ENCODE results near the gene TMEM176B.

TMEM176B gene

DNA sequence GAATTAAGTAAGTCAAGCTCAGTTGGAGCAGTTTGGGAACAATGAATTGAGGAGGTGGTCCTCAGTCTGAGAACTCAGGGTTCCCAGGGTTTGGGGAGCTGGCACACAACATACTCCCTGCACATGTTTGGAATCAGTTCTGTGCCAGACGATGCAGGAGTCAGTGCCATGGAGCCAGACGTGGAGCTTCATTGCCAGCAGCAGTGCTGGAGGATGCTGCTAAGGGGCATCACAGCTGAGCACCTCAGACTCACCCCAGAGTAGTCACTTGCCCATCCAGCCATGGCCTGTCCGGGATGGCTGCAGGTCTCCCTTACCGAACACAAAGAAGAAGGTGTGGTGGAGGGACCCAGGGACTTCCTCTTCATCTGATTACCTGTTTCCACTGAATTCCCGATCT, 55.1 kb downstream of the TMEM176B start:
- in situ Hi-C loops (cut with MboI; ENCODE audit: low pct_unique_long_range_greater_than_20kb, low sequenced_read_pairs, unreplicated experiment): no loop called here
- TF ChIP-seq, protein P1, sequence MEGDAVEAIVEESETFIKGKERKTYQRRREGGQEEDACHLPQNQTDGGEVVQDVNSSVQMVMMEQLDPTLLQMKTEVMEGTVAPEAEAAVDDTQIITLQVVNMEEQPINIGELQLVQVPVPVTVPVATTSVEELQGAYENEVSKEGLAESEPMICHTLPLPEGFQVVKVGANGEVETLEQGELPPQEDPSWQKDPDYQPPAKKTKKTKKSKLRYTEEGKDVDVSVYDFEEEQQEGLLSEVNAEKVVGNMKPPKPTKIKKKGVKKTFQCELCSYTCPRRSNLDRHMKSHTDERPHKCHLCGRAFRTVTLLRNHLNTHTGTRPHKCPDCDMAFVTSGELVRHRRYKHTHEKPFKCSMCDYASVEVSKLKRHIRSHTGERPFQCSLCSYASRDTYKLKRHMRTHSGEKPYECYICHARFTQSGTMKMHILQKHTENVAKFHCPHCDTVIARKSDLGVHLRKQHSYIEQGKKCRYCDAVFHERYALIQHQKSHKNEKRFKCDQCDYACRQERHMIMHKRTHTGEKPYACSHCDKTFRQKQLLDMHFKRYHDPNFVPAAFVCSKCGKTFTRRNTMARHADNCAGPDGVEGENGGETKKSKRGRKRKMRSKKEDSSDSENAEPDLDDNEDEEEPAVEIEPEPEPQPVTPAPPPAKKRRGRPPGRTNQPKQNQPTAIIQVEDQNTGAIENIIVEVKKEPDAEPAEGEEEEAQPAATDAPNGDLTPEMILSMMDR (IDR thresholded peaks at IDR 0.05; ENCODE audit: extremely low read depth, insufficient read depth, missing control alignments): no peak
- DNase-seq (ENCODE audit: low spot score): no peak

DNA sequence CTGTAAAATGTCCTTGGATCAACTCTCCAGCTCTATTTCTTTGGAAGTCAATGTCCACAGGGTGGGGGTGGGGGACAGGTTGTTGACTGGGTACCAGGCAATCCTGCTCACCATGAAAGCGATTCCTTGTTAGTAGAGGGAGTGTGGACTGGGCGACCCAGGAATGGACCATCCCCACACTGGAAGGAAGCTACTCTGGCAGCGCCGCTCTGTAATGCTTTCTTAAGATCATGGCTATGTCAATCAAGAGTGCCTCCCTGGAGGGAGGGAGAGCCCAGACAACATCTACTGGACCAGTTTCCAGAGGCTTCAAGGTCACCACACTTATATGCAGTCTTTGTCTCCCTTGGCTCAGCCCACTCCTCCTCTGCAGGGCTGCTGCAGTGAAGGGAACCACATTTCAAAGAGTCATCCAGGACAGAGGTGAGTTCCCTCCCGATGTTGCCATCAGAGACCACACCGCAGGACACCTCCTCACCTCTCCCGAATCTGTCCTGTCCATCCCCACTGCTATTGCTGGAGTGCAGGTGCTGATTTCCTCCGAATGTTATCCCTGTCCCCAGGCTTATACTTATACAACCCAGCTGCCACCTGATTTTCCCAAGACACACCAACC, 56.0 kb downstream of the TMEM176B start:
- in situ Hi-C loops (cut with MboI; ENCODE audit: low pct_unique_long_range_greater_than_20kb, low sequenced_read_pairs, unreplicated experiment): no loop called here
- TF ChIP-seq, protein P1 (IDR thresholded peaks at IDR 0.05; ENCODE audit: extremely low read depth, insufficient read depth, missing control alignments): no peak
- DNase-seq (ENCODE audit: low spot score): no peak

DNA sequence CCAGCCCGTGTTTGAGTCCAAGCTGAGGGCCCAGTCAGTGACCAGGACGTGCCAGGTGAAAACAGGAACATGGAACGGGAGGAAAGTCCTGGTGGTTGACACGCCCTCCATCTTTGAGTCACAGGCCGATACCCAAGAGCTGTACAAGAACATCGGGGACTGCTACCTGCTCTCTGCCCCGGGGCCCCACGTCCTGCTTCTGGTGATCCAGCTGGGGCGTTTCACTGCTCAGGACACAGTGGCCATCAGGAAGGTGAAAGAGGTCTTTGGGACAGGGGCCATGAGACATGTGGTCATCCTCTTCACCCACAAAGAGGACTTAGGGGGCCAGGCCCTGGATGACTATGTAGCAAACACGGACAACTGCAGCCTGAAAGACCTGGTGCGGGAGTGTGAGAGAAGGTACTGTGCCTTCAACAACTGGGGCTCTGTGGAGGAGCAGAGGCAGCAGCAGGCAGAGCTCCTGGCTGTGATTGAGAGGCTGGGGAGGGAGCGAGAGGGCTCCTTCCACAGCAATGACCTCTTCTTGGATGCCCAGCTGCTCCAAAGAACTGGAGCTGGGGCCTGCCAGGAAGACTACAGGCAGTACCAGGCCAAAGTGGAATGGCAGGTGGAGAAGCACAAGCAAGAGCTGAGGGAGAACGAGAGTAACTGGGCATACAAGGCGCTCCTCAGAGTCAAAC, 57.7 kb downstream of the TMEM176B start:
- in situ Hi-C loops (cut with MboI; ENCODE audit: low pct_unique_long_range_greater_than_20kb, low sequenced_read_pairs, unreplicated experiment): no loop called here
- TF ChIP-seq, protein P1 (IDR thresholded peaks at IDR 0.05; ENCODE audit: extremely low read depth, insufficient read depth, missing control alignments): no peak
- DNase-seq (ENCODE audit: low spot score): no peak
